Heart left ventricle (tissue), 16 donors: ENCODE data around the gene DNAL1. TPM values are rescaled to one million over a fixed set of nuclear protein-coding genes. Genes with fewer than 3 reads are reported as not detected.
A peak's percentile ranks its signal among the peaks of the same experiment; 100 is the strongest.

Experiments
- ATAC-seq, 4 donors: fragments of 200-7000 bp; cut with Tn5 transposase; one replicate each; pipeline ENCODE4 v1.9.1; 2020 to 2022; ENCODE audit warnings: moderate library complexity in 4 of 4, mild to moderate bottlenecking in 3 of 4, moderate number of reproducible peaks in 1 of 4
- DNase-seq, 5 donors: peaks; one replicate each; pipeline ENCODE4 v3.0.0-alpha.2; 2020
- H3K27ac ChIP-seq, 12 donors: fragments of 200-600 bp; sonication (generic) in 4 of 12; one replicate each; pipeline versions ENCODE4 v1.5.0 to v1.8.0; 2016 to 2022; ENCODE audit warnings: mild to moderate bottlenecking in 2 of 12
- H3K27me3 ChIP-seq, 9 donors: fragments of 200-600 bp; sonication (generic) in 2 of 9; one replicate each; pipeline versions ENCODE4 v1.5.1 to v1.8.0; 2016 to 2022; ENCODE audit warnings: mild to moderate bottlenecking in 3 of 9
- H3K36me3 ChIP-seq, 9 donors: fragments of 200-600 bp; sonication (generic) in 2 of 9; one replicate each; pipeline versions ENCODE4 v1.5.0 to v1.8.0; 2018 to 2022; ENCODE audit warnings: mild to moderate bottlenecking in 2 of 9
- H3K4me1 ChIP-seq, 12 donors: fragments of 200-600 bp; sonication (generic) in 4 of 12; one replicate each; pipeline versions ENCODE4 v1.5.0 to v1.8.0; 2016 to 2022; ENCODE audit warnings: mild to moderate bottlenecking in 3 of 12
- H3K4me3 ChIP-seq, 12 donors: fragments of 200-600 bp; sonication (generic) in 4 of 12; one replicate each; pipeline versions ENCODE4 v1.5.0 to v1.8.0; 2017 to 2022; ENCODE audit warnings: mild to moderate bottlenecking in 9 of 12, moderate library complexity in 4 of 12
- H3K9me3 ChIP-seq, 12 donors: fragments of 200-600 bp; sonication (generic) in 4 of 12; one replicate each; pipeline versions ENCODE4 v1.5.0 to v1.8.0; 2016 to 2022; ENCODE audit warnings: mild to moderate bottlenecking in 1 of 12
- POLR2A ChIP-seq, 2 donors: fragments of 450-650 bp; IDR thresholded peaks; one replicate each; pipeline ENCODE4 v1.6.1; 2017; ENCODE audit warnings: antibody characterized with exemption in 2 of 2, mild to moderate bottlenecking in 2 of 2, moderate library complexity in 2 of 2
- WGBS, 4 donors: extraction: QIAGEN DNeasy Blood & Tissue Kit in 2 of 4; methylation state at CpG; one replicate each; pipeline versions ENCODE4 v1.1.5 to v1.1.7; 2013 to 2018; 5-methylcytosine and 5-hydroxymethylcytosine counted together
- intact Hi-C, 10 donors: fragments of 100-400 bp; cut with DNase I; formaldehyde crosslinking; loops; one replicate each; pipeline versions ENCODE4 v1.11.1 to v1.14.2; 2022
- polyA plus RNA-seq, 2 donors: library from polyadenylated mRNA; stranded (reverse); fragments of 200-250 nt; gene quantifications; one replicate each; pipeline ENCODE4 v1.2.3, GENCODE V29; 2013
- total RNA-seq, 9 donors: library from RNA; depleted of rRNA in 2 of 9; stranded (reverse); fragments of >200 nt in 2 of 9; fragmentation: NEBNext Ultra II Directional in 3 of 9; extraction: Animal tissue kit (Norgen Biotek cat#: 25700) in 3 of 9; gene quantifications; one replicate each; pipeline versions ENCODE4 v1.1.0 to v1.2.4, GENCODE V29; 2016 to 2023
- TF ChIP-seq, protein P1 (sequence below), 12 donors: fragments of 200-600 bp; sonication (generic) in 4 of 12; IDR thresholded peaks; one replicate each; pipeline versions ENCODE4 v1.5.0 to v1.8.0; 2018 to 2022; ENCODE audit warnings: antibody characterized with exemption in 12 of 12, mild to moderate bottlenecking in 5 of 12
- donor health status: ischemic (EF 13 %, LVEDD 7.1; RV severe dilation, severe dysfunction).
- donor health status: healthy with polysubstance abuse.
- donor health status: DM: no; HTN: yes; CAD: no.
- donor health status: DM: no; HTN: no; CAD: no.
- donor health status: ischemic (EF 25% LVEDD 6.9; RV normal size, moderate dysfunction).
- donor health status: ischemic (EF 25% LVEDD 5.7; RV mildly dilated, moderate dysfunction).
- donor health status: healthy.
- donor health status: DM: yes; HTN: yes; CAD: no.
- donor health status: ischemic (EF 35%, LVEDD 5.7; RV mildly dilated, moderate dysfunction).
- donor health status: nonischemic (EF 11% LVEDD 7.7; RV severe dilation, severe dysfunction).
- donor health status: DM: yes; HTN: yes; CAD: no.
- donor health status: PGD.
- donor health status: ischemic (EF 29% LVEDD 5.4; RV normal size, mild dysfunction).
- donor health status: nonischemic (EF 23%, LVEDD 6.1; RV moderate dilation, normal function).

Gene DNAL1
- total and polyA plus RNA-seq, 11 donors, result 5.2 to 24.5 (median 13.3) TPM

DNA sequence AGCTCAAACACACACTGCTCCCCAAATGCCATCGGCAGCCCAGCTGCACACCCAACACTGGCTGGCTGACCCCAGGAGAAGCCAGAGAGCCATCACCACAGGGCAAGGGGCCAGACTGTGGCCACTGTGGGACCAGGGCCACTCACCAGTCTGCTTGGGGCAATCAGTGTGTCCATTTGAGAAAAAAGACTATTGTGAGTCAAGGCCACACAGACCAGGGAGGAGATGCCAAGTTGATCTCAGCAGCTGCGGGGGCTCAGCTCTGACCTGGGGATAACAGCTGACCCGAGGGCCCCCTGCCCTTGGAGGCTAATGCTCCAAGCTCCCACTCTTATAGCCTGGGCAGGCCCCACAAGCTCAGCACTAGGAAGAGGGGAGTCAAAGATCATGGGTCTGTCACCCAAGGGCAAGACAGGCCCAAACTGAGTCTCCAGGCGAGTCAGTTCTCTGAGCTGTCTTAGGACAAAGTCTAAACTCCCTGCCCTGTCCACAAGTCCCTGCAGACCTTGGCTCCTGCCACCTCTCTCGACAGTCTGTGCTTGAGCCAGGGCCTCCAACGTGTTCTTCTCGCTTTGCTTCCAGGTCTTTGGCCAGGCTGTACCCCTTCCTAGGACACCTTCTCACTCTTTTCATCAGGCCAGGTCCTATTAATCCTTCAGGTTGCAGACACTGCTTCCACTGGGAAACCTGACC, 99.5 kb downstream of the DNAL1 start:
- Histone ChIP-seq H3K36me3 (peaks cover 0 to 11% (median 5%) of the 10 kb centered on the region in 9 donors), H3K9me3 (no peaks in the 10 kb centered on the region), H3K27ac (peak overlapping the region in 11 of 12 donors; percentile 61 to 100 (median 82)), H3K27me3 (no peaks in the 10 kb centered on the region), H3K4me3 (no peak overlapping the region), H3K4me1 (peaks cover 70 to 100% (median 100%) of the 10 kb centered on the region in 12 donors)
- TF ChIP-seq, protein P1, sequence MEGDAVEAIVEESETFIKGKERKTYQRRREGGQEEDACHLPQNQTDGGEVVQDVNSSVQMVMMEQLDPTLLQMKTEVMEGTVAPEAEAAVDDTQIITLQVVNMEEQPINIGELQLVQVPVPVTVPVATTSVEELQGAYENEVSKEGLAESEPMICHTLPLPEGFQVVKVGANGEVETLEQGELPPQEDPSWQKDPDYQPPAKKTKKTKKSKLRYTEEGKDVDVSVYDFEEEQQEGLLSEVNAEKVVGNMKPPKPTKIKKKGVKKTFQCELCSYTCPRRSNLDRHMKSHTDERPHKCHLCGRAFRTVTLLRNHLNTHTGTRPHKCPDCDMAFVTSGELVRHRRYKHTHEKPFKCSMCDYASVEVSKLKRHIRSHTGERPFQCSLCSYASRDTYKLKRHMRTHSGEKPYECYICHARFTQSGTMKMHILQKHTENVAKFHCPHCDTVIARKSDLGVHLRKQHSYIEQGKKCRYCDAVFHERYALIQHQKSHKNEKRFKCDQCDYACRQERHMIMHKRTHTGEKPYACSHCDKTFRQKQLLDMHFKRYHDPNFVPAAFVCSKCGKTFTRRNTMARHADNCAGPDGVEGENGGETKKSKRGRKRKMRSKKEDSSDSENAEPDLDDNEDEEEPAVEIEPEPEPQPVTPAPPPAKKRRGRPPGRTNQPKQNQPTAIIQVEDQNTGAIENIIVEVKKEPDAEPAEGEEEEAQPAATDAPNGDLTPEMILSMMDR (IDR thresholded peaks at IDR 0.05), result no peak
- TF ChIP-seq POLR2A (IDR thresholded peaks at IDR 0.05), result no peak
- 33 to 43% (median 39%) methylated on average over 7 of the region's 7 CpGs for WGBS, 4 donors
- intact Hi-C loops, result loop anchor here in 2 of 10 donors (5.0 kb wide), 2 partner anchors 78 to 83 kb away; no protein-coding TSS in a partner anchor
- DNase-seq (no peak), ATAC-seq (no peak)

DNA sequence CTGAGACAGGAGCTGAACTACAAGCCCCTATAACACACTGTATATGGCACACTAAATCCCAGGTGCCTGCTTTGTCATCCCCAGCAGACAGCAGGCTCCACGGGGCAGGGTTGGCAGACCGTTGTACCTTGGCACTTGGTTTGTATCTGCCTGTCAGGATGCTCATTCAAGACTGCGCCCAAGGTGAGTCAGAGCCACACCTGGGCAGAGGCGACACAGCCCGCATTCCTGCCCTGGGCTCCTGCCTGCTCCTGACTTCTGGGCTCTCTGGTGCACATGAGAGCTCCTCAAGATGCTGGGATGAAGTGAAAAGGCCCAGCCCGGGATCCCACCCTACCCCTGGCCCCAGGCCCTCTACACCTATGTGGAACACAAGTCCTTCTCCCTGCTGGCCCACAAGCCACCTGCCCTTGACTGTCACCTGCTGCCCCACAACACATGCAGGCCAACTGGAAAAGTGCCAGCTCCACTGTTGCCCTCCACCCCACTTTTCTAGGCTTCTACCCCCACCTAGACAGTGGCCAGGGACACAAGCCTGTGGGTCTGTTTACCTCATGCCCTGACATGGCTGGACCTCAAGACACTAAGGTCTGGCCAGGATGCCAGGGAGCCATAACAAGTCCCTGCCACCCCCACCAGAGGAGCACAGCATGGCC, 100.2 kb downstream of the DNAL1 start:
- Histone ChIP-seq H3K27me3 (no peaks in the 10 kb centered on the region), H3K4me3 (no peak overlapping the region), H3K9me3 (no peaks in the 10 kb centered on the region), H3K4me1 (peaks cover 64 to 100% (median 100%) of the 10 kb centered on the region in 12 donors), H3K27ac (peak overlapping the region in 10 of 12 donors; percentile 22 to 100 (median 80)), H3K36me3 (peaks cover 0 to 4% (median 0%) of the 10 kb centered on the region in 9 donors)
- ATAC-seq, result no peak
- intact Hi-C loops, result loop anchor here in 2 of 10 donors (5.0 kb wide), 2 partner anchors 77 to 82 kb away; no protein-coding TSS in a partner anchor
- TF ChIP-seq POLR2A (IDR thresholded peaks at IDR 0.05), result no peak
- TF ChIP-seq, protein P1 (IDR thresholded peaks at IDR 0.05), result no peak
- WGBS, 4 donors, result 78 to 83% (median 81%) methylated on average over 3 to 6 of the region's 6 CpGs
- no peak for DNase-seq

DNA sequence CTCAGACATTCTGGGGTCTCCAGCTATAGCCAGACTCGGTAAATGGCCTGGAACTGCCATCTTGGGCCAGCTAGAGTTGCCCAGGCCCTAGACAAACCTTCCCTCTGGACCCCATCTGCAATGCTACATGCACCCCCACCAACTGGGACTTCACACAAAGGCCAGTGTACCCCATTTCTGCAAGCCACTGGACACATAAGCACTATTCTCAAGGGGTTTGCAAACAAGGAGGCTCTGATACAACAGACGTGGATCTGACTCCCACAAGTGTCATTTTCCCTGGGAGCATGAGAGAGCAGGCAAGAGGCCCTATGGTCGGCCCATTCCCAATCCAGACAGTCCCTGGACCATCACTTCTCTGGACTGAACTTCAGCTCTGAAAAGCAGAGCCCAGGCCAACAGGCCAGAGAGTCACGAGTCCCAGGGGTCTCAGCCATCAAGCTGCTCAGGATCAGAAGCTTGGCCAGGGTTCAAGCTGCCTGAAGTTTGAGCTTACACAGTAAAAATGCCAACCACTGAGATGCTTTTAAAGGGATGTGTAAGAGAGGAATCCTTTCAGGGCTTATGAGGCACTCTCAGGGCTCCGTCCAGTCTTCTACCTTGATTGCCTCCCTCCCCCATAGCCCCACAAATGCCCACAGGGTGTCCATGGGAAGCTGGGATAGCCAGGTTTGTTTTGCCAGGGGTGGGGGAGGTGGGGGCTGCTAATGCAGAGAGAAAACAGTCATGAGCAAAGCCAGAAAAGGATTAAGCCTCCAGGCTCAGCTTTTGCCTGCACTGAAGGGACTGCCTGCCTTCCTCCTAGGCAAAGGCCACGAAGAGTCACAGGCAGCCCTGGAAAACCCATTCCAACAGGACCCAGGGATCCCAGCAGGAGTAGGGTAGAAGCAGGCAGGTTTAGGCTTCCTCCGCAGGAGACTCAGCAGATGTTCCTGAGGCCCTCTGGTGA, 101.1 kb downstream of the DNAL1 start:
- Histone ChIP-seq H3K9me3 (no peaks in the 10 kb centered on the region), H3K4me3 (no peak overlapping the region), H3K4me1 (peaks cover 63 to 100% (median 100%) of the 10 kb centered on the region in 12 donors), H3K27ac (peak overlapping the region in 11 of 12 donors; percentile 30 to 100 (median 70)), H3K27me3 (no peaks in the 10 kb centered on the region), H3K36me3 (no peaks in the 10 kb centered on the region)
- TF ChIP-seq, protein P1 (IDR thresholded peaks at IDR 0.05), result no peak
- TF ChIP-seq POLR2A (IDR thresholded peaks at IDR 0.05), result no peak
- 31 to 58% (median 53%) methylated on average over 4 to 7 of the region's 7 CpGs for WGBS, 4 donors
- ATAC-seq (no peak), DNase-seq (peak in 1 of 5 donors; percentile 57)
- intact Hi-C loops, result no loop called here
